Fibroblast of skin of back (primary cell): ENCODE data around the gene CEP131.

Experiments used
- DNase-seq: peaks from one replicate; pipeline ENCODE4 v3.0.0-alpha.2; 2013

The CEP131 gene

DNA sequence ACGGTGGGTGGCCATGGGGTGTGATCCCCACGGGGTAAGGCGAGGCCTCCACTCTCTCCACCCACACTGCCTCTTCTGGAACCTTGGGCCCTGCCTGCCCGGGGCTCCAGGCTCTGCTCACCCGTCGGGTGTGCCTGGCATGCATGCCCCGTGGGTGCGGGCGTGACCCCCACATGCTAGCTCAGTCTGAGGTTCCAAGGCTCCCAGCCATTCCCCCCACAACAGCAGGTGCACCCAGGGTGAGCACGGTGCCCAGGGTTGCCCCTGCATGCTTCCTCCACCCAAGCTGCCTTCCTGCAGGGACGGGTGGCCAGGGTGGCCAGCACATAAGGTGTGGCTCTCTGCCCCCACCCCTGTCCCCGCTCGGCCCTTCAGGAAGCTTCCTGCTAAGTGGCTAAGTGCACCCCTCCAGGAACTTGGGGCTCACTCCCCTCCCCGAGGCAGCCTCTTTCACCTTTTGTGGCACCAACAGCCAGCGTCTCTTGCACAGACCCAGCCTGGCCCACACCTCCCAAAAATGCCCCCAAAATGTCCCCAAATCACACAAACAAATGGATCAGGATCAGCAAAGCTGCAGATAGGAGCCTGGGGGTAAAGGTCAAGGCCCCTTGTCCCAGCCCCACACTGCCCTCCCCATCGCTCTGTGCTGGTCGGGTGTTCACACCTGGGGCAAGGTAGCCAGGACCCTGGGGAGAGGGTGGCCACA lies 78.9 kb downstream of the CEP131 start:
- no peak for DNase-seq

DNA sequence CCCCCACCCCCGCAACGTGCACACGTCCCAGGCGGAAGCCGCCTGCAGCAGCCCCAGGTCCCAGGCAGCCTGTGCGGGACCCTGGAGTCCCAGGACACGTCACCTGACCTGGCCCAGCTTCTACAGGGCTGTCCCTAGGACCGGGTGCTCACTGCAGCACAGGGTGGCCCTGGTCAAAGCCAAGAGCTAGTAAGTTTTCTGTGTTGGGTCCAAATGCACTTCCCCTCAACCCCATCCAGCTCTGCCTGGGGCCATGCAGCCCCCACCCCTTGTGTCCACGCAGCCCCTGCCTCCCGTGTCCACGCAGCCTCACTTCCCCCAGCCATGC lies 79.6 kb downstream of the CEP131 start:
- no peak for DNase-seq

DNA sequence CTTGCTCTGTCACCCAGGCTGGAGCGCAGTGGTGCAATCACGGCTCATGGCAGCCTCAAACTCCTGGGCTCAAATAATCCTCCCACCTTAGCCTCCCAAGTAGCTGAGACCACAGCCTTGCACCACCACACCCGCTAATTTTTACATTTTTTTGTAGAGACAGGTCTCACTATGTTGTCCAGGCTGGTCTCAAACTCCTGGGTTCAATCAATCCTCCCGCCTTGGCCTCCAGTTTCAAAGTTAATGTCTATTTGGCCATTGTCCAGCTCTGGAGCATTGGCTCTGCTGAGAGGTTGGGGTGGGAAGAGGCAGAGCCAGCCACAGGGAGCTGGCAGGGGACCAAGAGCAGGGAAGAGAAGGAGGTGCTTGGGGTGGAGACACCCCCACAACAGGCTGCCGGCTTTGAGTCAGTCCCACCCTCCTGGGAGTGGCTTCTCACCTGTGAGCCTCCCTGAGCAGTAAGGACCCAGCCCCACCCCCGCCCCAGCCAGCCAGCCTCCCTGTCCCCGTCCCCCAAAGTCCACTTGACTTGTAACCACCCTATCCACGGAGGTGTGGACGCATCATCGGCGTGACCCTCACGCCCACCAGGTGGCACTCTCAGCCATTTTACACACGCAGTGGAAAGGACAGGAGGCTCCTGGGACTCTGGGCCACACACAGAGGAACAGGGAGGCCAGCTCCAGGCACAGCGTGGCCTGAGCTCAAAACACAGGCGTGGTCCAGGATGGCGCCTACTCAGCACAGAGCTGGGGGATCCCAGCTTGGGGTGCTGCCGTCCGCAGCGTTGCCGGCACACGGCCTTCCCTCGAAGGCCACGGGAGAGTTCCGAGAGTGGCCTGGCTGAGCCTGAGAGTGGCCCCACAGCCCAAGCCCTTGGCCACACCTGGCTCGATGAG lies 80.2 kb downstream of the CEP131 start:
- DNase-seq = peak; percentile 69

DNA sequence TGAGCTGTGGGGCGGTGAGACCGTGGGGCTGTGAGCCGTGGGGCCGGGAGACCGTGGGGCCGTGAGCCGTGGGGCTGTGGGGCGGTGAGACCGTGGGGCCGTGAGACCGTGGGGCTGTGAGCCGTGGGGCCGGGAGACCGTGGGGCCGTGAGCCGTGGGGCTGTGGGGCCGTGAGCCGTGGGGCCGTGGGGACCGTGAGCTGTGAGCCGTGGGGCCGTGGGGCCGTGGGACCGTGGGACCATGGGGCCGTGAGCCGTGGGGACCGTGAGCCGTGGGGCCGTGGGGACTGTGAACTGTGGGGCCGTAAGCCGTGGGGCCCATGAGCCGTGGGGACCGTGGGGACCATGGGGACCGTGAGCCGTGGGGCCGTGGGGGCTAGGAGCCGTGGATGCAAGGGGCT lies 82.1 kb downstream of the CEP131 start:
- no peak for DNase-seq

DNA sequence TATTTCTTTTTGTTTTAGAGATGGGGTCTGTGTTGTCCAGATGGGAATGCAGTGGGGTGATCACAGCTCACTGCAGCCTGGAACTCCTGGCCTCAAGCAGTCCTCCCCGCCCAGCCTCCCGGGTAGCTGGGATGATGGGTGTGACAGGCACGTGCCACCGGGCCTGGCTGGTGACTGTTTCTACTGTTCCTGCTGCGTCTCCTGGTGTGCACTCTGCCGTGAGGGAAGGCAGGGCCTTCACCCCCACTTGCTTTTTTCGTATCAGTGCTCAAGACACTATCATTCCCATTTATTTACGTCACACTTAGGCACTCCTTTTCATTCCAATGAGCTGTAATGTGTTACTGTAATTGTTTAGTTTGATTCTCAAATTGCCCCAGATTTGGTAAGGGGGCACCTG lies 82.7 kb downstream of the CEP131 start:
- DNase-seq = no peak
